Mammary epithelial cell (primary cell): ENCODE measurements around the gene APLF.

ENCODE experiments used
- CTCF ChIP-seq, 2 donors: IDR thresholded peaks in 1 of 2; conservative IDR thresholded peaks in 1 of 2; 2 replicates each; pipeline ENCODE4 v1.5.1; 2011 to 2012; ENCODE audit warnings: inconsistent platforms in 2 of 2, low read length in 2 of 2, mild to moderate bottlenecking in 2 of 2, control low read depth in 1 of 2, low read depth in 1 of 2; ENCODE audit not compliant: insufficient read depth in 1 of 2; ENCODE audit errors: extremely low read depth in 1 of 2
- EZH2 ChIP-seq: IDR thresholded peaks from 2 replicates; pipeline ENCODE4 v1.6.1; 2012; ENCODE audit warnings: low read length, inconsistent platforms, borderline replicate concordance

- TF ChIP-seq CTCF (conservative IDR thresholded peaks at IDR 0.05 in 1 of 2, IDR thresholded peaks at IDR 0.05 in 1 of 2; ENCODE audit: extremely low read depth in 1 of 2, insufficient read depth in 1 of 2, low read depth in 1 of 2, low read length in 2 of 2) (no peak), EZH2 (no peak)
Observed at GRCh38 chr2:68569604-68570003, 102.2 kb downstream of the APLF start.
